Embryonic facial prominence (tissue), 1 donor: Measurements from ENCODE around the gene LRP11.
"Not testable (repeated sequence)": the region's sequence is repeated elsewhere in the genome, so short reads cannot be mapped to it uniquely, and the experiment has no call there.

Source experiments
- DNase-seq: peaks from one replicate; pipeline ENCODE4 v3.0.0-alpha.2; 2016; ENCODE audit errors: extremely low spot score

Gene LRP11

DNA sequence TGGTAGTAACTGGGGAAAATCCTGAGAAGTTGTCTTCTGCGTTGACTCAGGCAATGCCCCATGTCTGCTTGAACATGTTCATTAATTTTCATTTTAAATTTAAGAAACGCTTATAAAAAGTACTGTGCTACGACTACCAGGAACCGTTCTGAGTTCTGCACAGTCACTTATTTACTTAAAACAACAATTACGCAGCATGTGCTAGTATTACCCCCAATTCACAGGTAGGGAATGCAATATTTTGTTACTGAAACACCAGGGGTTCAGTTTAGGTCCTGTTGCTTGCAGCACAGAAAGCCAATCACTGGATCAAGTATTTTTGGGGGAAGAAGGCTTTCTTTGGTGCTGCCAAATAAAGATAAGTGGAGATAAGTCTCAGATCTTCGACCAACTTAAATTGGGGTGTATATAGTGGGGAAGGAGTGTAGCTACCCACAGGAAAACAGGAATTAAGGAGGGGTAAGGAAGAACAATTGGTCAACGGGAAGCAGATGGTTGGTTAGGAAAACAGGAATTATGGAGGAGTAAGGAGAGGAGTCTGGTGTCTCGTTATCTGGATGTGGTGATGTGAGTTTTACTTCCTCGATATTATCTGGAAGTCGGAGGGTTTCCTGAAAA lies 5.2 kb upstream of the LRP11 start:
- DNase-seq: no peak

- DNase-seq: no peak
These were observed 3.9 kb upstream of the LRP11 start for GRCh38 chr6:149867876-149868640.

- DNase-seq: peak; percentile 68
These were observed 698 bp upstream of the LRP11 start for GRCh38 chr6:149864578-149865535.

- DNase-seq: peak; percentile 46
These were observed 1.0 kb downstream of the LRP11 start for GRCh38 chr6:149862922-149863697.

DNA sequence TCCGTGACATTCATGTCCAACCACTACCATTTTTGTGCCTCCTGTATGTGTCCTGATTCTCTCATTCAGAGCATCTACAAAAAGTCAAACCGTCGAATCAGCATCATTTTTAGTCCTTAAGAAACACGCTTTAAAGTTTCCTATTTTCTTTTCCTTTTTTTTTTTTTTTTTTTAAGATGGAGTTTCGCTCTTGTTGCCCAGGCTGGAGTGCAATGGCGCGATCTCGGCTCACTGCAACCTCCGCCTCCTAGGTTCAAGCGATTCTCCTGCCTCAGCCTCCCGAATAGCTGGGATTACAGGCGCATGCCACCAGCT lies 1.8 kb downstream of the LRP11 start:
- not testable (repeated sequence) for DNase-seq

DNA sequence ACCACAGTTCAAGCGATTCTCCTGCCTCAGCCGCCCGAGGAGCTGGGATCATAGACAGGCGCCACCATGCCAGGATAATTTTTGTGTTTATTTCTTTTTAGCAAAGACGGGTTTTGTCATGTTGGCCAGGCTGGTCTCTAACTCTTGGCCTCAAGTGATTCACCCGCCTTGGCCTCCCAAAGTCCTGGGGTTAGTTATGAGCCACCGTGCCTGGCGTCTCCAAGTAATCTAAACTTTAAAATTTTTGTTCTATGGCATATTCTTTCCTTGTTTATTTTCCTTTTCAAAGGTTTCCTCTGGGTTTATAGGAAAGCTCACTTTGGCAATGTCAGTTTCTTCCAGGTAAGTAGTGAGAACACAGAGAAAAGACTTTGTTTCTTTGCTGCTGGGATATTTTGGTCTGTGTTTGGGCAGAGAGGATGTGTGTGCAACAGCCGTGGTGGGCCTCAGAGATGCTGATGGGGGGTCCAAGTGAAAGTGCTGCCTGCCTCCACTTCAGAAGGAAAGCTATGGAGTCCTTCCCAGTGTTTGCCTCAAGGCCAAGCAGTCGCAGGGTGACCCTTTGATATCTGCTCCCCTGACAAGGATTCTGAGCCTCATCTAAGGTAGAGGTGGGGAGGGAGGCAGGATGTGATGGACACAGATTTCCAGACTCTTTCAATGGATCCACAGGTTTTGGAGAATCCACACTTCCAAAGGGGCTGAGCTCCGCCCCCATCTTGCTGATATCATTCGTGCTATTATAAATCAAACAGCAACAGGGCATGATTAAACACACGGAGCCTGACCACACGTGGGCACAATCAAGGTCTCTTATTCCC lies 2.3 kb downstream of the LRP11 start:
- DNase-seq: no peak

DNA sequence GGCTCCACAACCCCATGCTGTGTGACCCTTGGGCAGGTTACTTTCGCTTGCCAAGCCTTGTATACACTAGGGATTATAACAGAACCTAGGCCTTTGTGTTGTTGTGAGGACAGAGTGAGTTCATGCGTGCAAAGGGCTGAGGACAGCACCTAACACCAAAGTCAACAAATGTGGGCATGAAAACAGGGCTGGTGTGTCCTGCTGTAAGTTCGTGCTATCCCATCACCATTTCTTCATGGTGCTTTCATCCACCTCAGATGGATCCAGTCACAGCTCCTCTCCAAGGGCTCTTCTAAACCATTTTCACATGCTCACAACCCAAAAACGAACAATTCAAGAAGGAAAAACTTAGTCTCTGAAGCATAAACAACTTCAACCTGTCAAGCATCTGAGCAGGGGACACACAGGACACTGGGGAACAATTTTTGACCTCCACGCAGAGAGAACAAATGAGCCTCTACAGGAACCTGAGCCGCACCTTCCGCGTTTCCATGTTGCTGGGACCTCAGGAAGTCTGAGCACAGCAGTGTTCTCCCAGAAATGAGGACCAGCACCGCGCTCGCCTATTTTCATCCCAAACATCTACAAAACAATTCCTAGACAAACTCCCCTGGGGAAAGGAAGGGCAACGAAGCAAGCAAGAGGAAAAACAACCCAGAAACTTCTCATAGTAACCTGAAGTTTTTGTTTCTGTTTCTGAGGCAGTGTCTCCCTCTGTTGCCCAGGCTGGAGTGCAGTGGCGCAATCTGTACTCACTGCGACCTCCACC lies 3.1 kb downstream of the LRP11 start:
- DNase-seq: no peak

DNA sequence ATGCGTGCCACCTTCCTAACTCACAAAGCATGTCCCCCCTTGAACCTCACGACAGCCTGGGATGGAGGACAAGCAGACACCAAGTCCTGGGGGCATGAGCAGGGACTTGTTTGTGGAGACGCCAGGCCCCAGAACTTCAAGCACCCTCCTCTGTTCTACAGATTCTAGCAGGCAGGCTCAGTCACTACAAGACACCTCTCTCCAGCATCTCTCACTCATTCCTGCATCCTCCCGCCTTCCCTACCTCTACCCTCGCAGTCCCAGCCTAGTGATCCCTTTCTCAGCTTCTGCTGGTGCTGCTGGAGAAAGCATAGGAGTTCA lies 3.7 kb downstream of the LRP11 start:
- DNase-seq: no peak

- DNase-seq: no peak
These were observed 4.2 kb downstream of the LRP11 start for GRCh38 chr6:149859938-149860337.

- no peak for DNase-seq
These were observed 4.8 kb downstream of the LRP11 start for GRCh38 chr6:149859368-149859767.

DNA sequence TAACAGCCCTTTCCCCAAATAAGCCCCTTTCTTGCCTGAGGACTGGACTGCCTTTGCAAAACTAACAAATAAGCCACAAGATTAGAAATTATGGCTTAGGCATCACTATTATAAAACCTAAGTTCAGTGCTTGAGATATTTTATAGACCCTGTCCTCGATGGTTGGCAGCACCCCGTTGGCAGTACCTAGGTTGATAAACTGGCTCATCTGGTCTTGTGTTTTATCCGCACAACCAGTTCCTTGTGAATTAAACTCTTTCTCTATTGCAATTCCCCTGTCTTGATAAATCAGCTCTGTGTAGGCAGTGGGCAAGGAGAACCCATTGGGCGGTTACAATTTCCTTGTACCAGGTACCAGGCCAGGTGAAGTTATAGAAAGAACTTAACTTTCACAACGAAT lies 6.6 kb downstream of the LRP11 start:
- no peak for DNase-seq

GRCh38 chr6:149856256-149856994 lies 7.7 kb downstream of the LRP11 start:
- DNase-seq: no peak

DNA sequence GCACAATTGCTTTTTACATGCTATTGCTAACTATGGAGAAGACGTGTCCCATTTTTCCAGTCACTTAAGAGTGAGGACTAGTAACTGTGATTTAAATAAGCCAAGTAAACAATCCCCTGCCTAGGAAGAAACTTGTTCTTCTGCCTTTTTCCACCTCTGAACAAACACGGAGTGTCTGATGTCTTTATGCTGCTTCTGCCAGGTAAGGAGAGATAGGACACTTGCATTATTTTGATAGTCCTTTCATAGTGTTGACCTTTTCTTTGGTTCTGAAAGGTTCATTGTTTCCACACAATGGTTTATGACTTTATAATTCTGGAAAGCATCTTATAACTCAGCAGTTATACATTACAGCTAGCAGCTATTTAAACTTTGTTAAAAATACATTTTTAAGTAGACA lies 8.4 kb downstream of the LRP11 start:
- no peak for DNase-seq

DNA sequence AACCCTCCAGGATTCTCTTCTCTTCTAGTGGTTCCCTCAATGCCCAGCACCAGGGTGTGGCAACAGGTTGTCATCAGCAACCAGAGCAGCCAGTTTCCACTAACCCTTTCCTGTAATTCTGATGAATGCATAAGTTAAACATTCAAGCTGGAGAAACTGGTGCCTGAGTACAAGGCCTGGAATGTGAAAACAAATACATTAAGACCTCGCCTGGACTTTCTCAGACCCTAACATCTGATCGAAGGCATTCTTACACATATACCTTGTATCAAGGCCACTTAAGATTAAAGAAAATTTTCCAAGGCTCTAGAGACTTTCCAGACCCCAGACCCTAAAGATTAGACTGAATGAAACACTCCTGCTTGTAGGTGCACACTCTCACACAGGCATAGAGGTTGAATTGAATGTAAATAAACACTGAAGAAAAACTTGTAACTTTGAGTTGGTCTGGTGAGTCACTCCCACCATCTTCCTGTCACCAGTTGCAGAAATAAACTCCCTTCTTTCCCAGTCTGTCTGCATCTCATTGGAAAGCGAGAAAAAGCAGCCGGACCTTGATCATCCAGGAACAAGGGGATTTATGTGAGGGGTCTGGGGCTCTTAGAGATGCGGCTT lies 9.0 kb downstream of the LRP11 start:
- no peak for DNase-seq

DNA sequence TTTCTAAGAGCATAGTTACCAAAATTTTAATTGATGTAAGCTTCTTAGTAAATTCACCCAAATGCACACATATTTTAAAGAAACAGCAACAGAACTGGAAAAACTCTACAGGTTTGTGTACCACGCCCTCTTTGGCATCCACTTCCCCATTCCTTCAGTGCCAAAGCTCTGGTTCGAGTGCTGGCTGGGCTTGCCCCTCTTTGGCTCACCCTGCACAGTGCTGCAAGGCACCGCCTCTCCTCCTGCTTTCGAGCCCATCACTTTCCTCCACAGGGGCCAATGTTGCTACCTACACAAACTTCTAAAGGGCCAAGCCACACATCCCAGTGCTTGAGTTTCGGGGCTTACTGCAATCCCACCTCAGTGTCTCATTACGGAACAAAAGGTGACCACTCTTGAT lies 9.6 kb downstream of the LRP11 start:
- DNase-seq: no peak

GRCh38 chr6:149854017-149854416 lies 10.1 kb downstream of the LRP11 start:
- DNase-seq: not testable (repeated sequence)

- DNase-seq: no peak
These were observed 11.3 kb downstream of the LRP11 start for GRCh38 chr6:149852881-149853280.

GRCh38 chr6:149852180-149852579 lies 12.0 kb downstream of the LRP11 start:
- DNase-seq: no peak

DNA sequence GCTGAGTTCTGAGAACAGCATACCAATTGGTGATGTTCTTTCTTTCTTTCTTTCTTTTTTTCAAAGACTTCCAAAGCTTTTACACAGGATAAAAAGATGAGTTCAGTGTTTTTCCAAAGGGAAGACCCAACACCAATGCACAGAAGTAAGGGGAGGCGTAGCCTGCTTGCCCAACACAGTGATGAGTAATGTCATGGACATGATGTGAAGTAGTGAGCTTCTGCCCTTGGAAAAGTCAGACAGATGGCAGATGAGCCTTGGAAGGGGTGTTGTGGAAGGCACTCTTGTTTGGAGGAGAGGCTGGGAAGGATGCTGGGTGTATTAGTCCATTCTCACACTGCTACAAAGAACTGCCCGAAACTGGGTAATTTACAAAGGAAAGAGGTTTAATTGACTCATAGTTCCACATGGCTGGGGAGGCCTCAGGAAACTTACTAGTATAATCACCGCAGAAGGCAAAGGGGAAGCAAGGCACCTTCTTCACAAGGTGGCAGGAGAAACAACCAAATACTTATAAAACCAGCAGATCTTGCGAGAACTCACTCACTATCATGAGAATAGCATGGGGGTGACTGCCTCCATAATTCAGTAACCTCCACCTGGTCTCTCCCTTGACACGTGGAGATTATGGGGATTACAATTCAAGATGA lies 12.6 kb downstream of the LRP11 start:
- DNase-seq: no peak
